Neural cell (in vitro differentiated cells): ENCODE results near the gene UBXN6.
A peak's percentile ranks its signal among the peaks of the same experiment; 100 is the strongest.

Experiments used
- CTCF ChIP-seq: fragments of 450-650 bp; IDR thresholded peaks from 2 replicates; pipeline ENCODE4 v1.5.1; 2014; ENCODE audit warnings: antibody characterized with exemption, mild to moderate bottlenecking, moderate library complexity; ENCODE audit not compliant: poor library complexity, severe bottlenecking
- EP300 ChIP-seq: fragments of 450-650 bp; conservative IDR thresholded peaks from 2 replicates; pipeline ENCODE4 v1.6.1; 2014; ENCODE audit warnings: antibody characterized with exemption, mild to moderate bottlenecking, moderate library complexity; ENCODE audit not compliant: poor library complexity, severe bottlenecking
- EZH2 ChIP-seq: fragments of 200-600, 300-800 bp; shearing (Covaris generic), sonication (generic); IDR thresholded peaks from 2 replicates; pipeline ENCODE4 v1.6.1; 2014; ENCODE audit warnings: antibody characterized with exemption, low read length, borderline replicate concordance, mild to moderate bottlenecking; ENCODE audit not compliant: insufficient read depth, poor library complexity, severe bottlenecking
- MXI1 ChIP-seq: fragments of 450-650 bp; conservative IDR thresholded peaks from 2 replicates; pipeline ENCODE4 v1.6.1; 2014; ENCODE audit warnings: antibody characterized with exemption, mild to moderate bottlenecking; ENCODE audit not compliant: poor library complexity, severe bottlenecking
- POLR2AphosphoS5 ChIP-seq: IDR thresholded peaks from 2 replicates; pipeline ENCODE4 v1.6.1; 2012
- RAD21 ChIP-seq: fragments of 450-650 bp; conservative IDR thresholded peaks from 2 replicates; pipeline ENCODE4 v1.6.1; 2014; ENCODE audit warnings: antibody characterized with exemption, mild to moderate bottlenecking, moderate library complexity
- TAF1 ChIP-seq: IDR thresholded peaks from 2 replicates; pipeline ENCODE4 v1.6.1; 2012; ENCODE audit warnings: low read depth

GRCh38 chr19:4474514-4475022 lies 17.0 kb upstream of the UBXN6 start:
- TF ChIP-seq CTCF: peak; percentile 27
- peak; percentile 28 for TF ChIP-seq POLR2AphosphoS5
- no peak for TF ChIP-seq TAF1
- no peak for TF ChIP-seq EZH2
- peak; percentile 43 for TF ChIP-seq MXI1
- TF ChIP-seq EP300: no peak
- no peak for TF ChIP-seq RAD21
